ENCODE measurements around the gene SYVN1.

DNA sequence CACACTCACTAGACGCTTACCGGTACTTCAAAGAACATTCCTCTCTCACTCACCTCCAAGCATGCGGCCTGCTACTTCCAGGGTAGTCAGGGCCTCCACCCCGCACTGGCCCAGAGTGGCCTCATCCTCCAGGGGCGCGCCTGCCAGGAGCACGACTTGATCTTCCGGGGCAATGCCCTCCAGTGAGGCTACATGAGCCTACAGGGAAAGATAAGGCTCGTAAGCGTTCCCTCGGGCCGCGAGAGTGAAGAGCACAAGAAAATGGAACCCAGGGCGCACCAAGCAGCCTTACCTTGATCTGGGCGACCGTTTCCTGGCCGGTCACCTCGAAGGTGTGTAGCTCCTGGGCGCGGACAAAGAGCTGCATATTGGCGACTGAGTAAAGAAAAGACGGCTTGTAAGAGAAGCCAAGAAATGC lies 12.9 kb downstream of the SYVN1 start:
- TF ChIP-seq, protein P1, sequence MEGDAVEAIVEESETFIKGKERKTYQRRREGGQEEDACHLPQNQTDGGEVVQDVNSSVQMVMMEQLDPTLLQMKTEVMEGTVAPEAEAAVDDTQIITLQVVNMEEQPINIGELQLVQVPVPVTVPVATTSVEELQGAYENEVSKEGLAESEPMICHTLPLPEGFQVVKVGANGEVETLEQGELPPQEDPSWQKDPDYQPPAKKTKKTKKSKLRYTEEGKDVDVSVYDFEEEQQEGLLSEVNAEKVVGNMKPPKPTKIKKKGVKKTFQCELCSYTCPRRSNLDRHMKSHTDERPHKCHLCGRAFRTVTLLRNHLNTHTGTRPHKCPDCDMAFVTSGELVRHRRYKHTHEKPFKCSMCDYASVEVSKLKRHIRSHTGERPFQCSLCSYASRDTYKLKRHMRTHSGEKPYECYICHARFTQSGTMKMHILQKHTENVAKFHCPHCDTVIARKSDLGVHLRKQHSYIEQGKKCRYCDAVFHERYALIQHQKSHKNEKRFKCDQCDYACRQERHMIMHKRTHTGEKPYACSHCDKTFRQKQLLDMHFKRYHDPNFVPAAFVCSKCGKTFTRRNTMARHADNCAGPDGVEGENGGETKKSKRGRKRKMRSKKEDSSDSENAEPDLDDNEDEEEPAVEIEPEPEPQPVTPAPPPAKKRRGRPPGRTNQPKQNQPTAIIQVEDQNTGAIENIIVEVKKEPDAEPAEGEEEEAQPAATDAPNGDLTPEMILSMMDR (conservative IDR thresholded peaks at IDR 0.05; ENCODE audit: low read length) = no peak
- TF ChIP-seq EZH2phosphoT487 (IDR thresholded peaks at IDR 0.05; ENCODE audit: borderline replicate concordance) = no peak

Measured in Loucy (cell line).